GM18873 (cell line): ENCODE measurements around the gene OR52A5.
"Not testable (repeated sequence)": the region's sequence is repeated elsewhere in the genome, so short reads cannot be mapped to it uniquely, and the experiment has no call there.

Source experiments
- ATAC-seq: cut with Tn5 transposase; IDR thresholded peaks from one replicate; pipeline ENCODE4 v1.9.1; 2021; ENCODE audit warnings: mild to moderate bottlenecking, moderate library complexity, moderate number of reproducible peaks; ENCODE audit not compliant: unreplicated experiment, low FRiP score

OR52A5 gene

DNA sequence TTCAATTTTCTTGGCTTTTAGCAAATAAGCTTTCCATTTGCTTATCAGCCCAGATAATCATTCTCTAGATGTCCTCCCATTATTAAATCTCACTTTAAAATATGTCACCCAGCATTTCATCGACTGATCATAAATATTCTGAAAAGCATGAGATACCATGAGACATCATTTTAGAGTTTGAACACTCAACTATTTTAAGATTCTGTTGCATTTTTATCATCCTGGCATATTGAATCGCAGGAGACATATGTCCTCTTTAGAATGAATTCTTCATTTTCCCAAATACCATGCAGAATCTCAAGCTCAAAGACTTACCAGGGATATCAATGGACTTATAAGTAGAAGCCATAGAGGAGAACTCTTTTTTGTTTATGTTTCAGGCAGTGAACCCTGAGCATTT is at the start of gene OR52A5:
TSS of gene OR52A5 (minus strand) at position 361 of the 400 bp plus-strand sequence. CDS start 5,714 bp downstream, outside the sequence.
- no peak for ATAC-seq

DNA sequence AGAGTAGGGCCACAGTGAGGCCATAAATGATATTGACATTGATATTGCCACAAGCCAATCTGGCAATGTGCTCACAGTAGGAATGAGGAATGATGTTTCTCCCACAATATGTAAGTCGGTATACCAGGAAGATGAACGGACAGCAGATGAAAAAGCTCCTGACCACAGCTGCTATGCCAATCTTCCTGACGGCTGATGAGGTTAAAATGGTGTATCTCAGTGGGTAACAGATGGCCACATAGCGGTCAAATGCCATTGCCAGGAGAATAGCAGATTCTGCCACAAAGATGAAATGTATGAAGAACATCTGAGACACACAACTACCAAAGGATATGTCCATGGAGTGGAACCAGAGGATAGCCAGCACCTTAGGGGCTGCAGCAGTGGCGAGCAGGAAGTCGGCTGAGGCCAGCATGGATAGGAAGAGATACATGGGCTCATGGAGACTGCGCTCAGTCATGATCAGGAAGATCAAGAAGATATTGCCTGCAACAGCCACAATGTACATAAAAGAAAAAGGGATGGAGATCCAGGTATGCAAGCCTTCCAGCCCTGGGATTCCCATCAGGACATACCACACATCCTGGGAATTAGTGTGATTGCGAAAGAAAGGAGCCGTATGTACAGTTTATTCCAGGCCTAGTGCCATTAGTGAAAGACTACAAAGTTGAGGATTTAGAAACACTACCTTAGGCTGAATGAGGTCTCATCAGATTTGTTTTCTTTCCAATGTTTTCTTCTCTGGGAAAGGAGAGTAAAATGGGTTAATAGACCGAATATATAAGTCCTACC is 40.1 kb upstream of the OR52A5 start:
- ATAC-seq: no peak

DNA sequence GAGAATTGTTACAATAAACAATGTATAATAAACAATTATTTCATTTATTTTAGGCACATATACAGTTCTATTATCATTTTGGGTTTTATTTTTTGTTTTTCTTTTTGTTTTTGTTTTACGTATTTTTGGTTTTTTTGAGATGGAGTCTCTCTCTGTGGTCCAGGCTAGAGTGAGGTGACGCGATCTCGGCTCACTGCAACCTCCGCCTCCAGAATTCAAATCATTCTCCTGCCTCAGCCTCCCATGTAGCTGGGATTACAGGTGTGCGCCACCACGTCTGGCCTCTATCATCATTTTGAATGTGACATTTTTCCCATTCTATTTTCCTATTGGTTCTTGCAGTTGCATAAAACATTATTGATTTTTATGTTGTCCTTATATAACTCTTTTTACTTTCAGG is 36.8 kb upstream of the OR52A5 start:
- ATAC-seq: no peak

- no peak for ATAC-seq
Measured at GRCh38 chr11:5171856-5172255, 33.7 kb upstream of the OR52A5 start.

- ATAC-seq: not testable (repeated sequence)
Measured at GRCh38 chr11:5165898-5166297, 27.7 kb upstream of the OR52A5 start.

DNA sequence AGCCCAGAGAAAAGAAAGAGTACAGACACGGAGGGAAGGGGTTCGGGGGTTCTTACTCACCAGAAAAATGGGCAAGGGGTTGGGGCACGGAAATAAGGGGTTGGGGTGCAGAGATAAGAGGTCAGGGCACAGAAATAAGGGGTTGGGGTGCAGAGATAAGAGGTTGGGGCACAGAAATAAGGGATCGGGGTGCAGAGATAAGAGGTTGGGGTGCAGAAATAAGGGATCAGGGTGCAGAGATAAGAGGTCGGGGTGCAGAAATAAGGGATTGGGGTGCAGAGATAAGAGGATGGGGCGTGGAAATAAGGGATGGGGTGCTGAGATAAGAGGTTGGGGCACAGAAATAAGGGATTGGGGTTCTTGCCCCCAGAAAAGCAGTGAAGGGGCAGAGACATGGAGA is 26.7 kb upstream of the OR52A5 start:
- not testable (repeated sequence) for ATAC-seq

- not testable (repeated sequence) for ATAC-seq
Measured at GRCh38 chr11:5161045-5161444, 22.9 kb upstream of the OR52A5 start.

GRCh38 chr11:5160217-5160616 is 22.1 kb upstream of the OR52A5 start:
- not testable (repeated sequence) for ATAC-seq

GRCh38 chr11:5159806-5160205 is 21.6 kb upstream of the OR52A5 start:
- ATAC-seq: no peak

- no peak for ATAC-seq
Measured at GRCh38 chr11:5154657-5155056, 16.5 kb upstream of the OR52A5 start, which contains the start of gene OR52A1. OR52A1 (minus strand) TSS chr11:5154757; CDS start chr11:5152369, 2,388 bp downstream.

DNA sequence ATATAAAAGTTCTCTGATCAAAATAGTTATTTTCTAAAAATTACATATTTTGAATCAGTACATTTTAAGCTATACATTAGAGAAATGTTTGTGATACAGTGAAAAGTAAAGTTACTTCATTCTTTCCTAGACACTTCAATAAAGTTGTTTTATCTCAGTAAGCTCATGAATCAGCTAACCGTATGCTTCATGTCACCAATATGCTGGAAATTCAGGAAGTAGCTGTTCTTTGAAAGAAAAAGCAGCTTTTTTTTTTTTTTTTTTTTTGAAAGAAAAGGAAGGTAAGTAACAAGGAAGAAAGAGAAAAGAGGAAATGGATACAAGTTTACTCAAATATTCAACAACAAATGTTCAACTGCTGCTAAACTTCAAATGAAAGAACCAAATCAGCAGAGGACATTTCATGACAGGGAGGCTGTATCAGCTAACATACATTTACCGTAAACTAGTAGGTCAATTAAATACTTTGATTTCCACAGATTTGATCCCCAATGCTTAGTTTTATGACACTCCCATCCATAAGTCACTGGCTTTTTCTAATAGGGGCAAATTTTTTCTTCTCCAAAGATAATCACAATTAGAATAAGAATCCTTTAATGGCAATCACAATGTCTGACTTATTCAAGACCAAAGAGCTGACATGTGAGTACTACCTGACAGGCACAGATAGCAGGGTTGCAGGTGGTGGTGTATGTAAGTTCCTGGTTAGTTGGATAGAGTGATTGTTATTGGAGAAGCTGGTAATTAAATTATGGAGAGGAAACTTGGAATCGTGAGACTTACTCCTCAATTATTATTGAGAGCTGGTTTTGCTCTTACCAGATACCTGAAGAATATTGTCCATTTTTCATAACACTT is 15.6 kb upstream of the OR52A5 start:
- no peak for ATAC-seq

DNA sequence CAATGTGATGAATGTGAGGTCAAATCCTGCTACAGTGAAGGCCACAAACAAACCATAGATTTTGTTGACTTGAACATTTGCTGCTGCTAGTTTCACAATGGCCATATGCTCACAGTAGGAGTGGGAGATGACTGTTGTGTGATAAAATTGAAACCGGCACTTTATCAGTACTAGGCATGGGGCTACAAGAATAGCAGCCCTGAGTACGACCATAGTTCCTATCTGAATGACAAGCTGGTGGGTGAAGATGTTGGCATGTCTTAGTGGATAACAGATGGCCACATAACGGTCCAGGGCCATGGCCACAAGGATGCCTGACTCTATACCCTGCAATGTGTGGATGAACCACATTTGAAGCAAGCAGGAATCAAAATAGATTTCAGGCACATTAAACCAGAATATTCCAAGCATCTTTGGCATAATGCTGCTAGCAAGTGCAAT is 13.6 kb upstream of the OR52A5 start:
- no peak for ATAC-seq

- ATAC-seq: not testable (repeated sequence)
Measured at GRCh38 chr11:5144206-5144605, 6.0 kb upstream of the OR52A5 start.

GRCh38 chr11:5137014-5137413 is 1.1 kb downstream of the OR52A5 start:
- no peak for ATAC-seq

- ATAC-seq: no peak
Measured at GRCh38 chr11:5136261-5136660, 1.9 kb downstream of the OR52A5 start.

DNA sequence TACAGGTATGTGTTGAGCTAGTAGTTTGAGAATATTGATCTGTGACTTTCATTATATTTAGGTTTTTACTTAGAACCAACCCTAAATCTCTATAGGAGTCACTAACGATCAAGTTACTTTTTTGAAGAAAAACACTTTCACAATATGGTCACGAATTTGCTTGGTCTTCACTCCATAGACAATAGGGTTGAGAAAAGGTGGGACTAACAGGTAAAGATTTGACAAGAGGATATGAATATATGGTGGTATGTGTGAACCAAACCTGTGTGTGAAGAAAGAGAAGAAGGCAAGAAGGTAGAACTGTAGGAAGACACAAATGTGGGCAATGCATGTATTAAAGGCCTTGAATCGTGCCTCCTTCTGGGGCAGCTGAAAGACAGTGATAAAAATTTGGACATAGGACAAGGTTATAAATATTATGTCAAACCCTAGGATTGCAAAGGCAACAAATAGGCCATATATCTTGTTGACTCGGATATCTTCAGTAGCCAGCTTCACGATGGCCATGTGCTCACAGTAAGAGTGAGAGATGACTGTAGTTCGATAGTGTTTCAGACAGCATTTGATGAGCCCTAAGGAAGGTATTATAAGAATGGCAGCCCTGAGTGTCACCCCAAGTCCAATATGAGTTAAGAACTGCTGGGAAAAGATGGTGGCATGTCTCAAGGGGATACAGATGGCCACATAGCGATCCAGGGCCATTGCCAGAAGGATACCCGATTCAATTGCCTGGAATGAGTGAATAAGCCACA is 6.4 kb downstream of the OR52A5 start:
- ATAC-seq: no peak

DNA sequence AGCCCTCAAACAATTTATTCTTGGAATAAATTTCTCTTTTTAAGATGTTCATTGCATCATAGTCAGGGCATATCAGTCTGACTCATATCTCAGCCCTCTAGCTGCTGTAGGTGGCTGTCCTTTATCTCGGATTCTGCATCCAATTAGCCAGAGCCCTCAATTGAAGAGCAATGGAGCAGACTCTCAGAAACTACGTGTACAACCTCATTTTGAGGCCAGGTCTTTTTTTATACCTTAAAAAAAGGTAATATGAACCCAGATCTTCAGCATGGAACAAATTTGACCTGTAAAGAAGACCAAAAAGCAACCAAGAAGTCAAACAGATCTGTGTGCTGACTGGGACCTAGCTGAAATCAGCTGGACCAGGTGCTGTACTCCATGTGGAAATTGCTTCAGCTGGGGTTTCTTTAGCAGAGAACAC is 8.7 kb downstream of the OR52A5 start:
- no peak for ATAC-seq

DNA sequence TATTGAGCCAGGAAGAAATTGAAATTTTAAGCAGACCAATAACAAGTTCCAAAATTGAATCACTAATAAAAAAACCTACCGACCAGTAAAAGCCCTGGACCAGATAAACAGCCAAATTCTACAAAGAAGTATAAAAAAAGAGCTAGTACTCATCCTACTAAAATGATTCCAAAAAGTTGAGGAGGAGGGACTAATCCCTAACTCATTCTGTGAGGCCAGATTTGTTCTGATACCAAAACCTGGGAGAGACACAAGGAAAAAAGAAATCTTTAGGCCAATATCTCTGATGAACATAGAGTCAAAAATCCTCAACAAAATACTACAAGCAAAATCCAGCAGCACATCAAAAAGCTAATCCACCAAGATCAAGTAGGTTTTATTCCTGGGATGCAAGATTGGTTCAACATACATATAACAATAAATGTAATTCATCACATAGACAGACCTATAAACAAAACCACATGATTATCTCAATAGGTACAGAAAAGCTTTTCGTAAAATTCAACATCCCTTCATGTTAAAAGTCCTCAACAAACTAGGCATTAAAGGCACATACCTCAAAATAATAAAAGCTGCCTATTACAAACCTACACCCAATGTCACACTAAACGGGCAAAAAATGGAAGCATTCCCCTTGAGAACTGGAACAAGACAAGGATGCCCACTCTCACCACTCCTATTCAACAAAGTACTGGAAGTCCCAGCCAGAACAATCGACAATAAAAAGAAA is 13.1 kb downstream of the OR52A5 start:
- ATAC-seq: no peak

DNA sequence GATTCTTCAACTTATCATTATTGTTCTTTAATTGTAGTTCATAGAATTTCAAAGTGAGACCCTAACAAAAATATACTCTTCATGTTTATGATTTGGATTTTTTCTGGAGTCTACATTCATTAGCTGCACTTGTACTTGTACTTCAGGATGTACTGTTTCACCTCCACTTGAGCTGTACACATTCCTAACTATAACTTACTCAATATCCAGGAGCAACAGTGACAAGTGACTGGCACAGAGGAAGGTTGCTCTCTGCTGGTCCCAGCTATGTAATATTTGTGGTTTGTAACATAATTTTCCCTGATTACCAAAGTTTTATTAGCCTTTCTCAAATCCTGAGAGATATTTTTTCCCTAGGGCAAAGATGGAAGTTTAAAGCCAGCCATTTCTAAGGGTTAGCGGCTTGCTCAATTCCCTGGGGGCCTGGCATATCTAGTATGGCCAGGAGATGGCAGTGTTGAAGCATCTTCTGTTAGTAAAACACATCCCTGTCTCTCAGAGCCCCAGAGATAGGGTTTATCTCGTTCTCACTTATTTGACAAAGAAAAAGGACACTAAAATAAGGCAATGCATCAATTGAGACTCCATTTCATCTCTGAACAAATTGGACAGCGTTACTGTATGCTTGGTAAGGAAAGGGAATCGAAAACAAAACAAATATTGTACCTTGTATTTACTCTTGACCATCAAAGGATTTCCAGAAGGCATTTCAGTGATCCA is 14.2 kb downstream of the OR52A5 start:
- peak; percentile 59 for ATAC-seq
